Ishikawa (cell line): ENCODE measurements around the gene HOXA9.

ENCODE experiments used
- CEBPB ChIP-seq: IDR thresholded peaks from 2 replicates; pipeline ENCODE4 v1.6.1; 2012
- CREB1 ChIP-seq: IDR thresholded peaks from 2 replicates; pipeline ENCODE4 v1.6.1; 2012; ENCODE audit warnings: low read depth
- EGR1 ChIP-seq: IDR thresholded peaks from 2 replicates; pipeline ENCODE4 v1.6.1; 2012
- EP300 ChIP-seq: IDR thresholded peaks from 2 replicates; pipeline ENCODE4 v1.6.1; 2012; ENCODE audit warnings: borderline replicate concordance
- FOXM1 ChIP-seq: IDR thresholded peaks from 2 replicates; pipeline ENCODE4 v1.6.1; 2012; ENCODE audit warnings: low read depth, borderline replicate concordance
- MAX ChIP-seq: IDR thresholded peaks from 2 replicates; pipeline ENCODE4 v1.6.1; 2012
- NFIC ChIP-seq: IDR thresholded peaks from 2 replicates; pipeline ENCODE4 v1.6.1; 2012
- RAD21 ChIP-seq: IDR thresholded peaks from 2 replicates; pipeline ENCODE4 v1.6.1; 2012; ENCODE audit warnings: low read depth
- REST ChIP-seq: IDR thresholded peaks from 2 replicates; pipeline ENCODE4 v1.6.1; 2012; ENCODE audit warnings: low read depth, mild to moderate bottlenecking
- TAF1 ChIP-seq: IDR thresholded peaks from 2 replicates; pipeline ENCODE4 v1.6.1; 2012; ENCODE audit warnings: low read depth, mild to moderate bottlenecking
- TCF12 ChIP-seq: IDR thresholded peaks from 2 replicates; pipeline ENCODE4 v1.6.1; 2012; ENCODE audit warnings: low read depth
- TEAD4 ChIP-seq: IDR thresholded peaks from 2 replicates; pipeline ENCODE4 v1.6.1; 2012
- USF1 ChIP-seq: IDR thresholded peaks from 2 replicates; pipeline ENCODE4 v1.6.1; 2012
- YY1 ChIP-seq: IDR thresholded peaks from 2 replicates; pipeline ENCODE4 v1.6.1; 2012; ENCODE audit warnings: low read depth
- ZBTB7A ChIP-seq: IDR thresholded peaks from 2 replicates; pipeline ENCODE4 v1.6.1; 2012; ENCODE audit warnings: low read depth

HOXA9 gene

GRCh38 chr7:27140126-27140857, 25.0 kb downstream of the HOXA9 start:
- TF ChIP-seq EGR1: no peak
- no peak for TF ChIP-seq FOXM1
- TF ChIP-seq TEAD4: no peak

DNA sequence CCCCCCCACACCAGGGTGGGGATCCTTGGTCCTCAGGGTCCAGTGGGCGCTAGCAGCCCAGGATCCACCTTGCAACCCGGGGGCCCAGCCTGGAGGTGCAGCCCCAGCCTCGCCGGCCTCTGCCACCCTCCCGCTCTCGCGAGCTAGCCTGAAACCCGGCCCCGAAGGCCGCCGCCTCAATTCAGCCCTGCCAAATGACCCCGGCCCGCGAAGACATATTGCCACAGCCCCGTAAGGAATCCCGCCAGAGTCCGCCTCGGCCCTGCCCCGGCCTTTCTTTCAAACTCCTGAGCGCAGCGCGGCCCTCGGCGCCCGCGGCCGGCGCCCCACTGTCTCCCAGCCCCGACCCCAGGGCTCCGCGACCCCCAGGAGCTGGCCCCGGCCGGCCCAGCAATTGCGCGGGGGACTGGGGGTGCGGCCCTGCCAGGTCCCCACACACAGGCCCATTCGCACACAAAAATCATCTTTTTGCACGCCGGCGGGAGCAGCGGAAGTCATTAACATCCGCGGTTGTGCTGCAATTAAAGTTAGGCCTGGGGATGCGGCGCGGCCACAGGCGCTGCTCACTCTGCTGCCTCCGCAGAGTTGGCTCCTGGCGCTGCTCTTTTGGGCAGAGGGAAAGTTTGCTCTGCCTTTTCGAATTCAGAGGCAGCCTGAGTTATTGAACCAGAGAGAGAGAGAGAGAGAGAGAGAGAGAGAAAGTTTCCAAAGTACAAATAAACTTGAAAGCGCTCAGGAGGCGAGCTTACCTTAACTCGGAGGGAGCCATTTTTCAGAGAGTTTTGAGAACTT, 25.8 kb downstream of the HOXA9 start:
- no peak for TF ChIP-seq YY1
- no peak for TF ChIP-seq RAD21

DNA sequence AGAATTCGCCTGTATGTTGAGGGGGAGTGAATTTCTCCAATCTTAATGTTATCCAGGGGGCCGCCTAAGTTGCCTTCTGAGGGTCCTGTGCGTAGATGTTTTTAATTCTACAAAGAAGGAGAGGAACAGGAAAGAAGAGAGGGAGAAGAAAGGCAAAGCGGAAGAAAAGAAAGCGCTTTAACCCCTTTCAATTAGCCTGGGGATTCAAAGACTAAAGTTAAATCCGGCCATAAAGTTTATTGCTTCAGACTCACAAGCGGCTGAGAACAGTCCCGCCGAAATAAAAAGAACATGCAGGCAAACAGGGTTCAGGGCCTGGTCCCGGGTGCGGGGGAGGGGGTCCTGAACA, 26.4 kb downstream of the HOXA9 start:
- no peak for TF ChIP-seq MAX
- no peak for TF ChIP-seq EGR1
- no peak for TF ChIP-seq TAF1
- TF ChIP-seq YY1: no peak
- no peak for TF ChIP-seq ZBTB7A
- no peak for TF ChIP-seq FOXM1
- no peak for TF ChIP-seq CEBPB
- no peak for TF ChIP-seq USF1
- TF ChIP-seq TCF12: no peak
- TF ChIP-seq EP300: no peak
- TF ChIP-seq RAD21: no peak
- no peak for TF ChIP-seq REST
- TF ChIP-seq NFIC: no peak
- no peak for TF ChIP-seq TEAD4

DNA sequence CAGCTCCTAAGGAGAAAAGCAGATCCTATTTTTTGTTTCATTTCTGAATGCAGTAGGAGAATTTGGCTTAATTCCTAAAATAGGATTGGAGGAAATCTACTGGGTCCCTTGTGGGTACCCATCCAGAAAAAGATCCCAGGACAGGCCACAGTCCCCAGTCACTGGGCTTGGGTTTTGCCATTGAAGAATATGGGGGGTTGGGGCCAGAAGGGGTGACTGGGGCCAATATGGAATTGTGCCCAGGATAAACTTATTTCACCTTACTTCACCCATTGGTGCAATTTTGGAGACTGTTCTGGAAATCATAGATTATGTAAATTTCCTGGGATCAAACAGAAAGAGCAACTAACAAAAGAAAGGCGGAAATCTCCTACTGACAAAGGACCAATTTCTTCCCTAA, 26.9 kb downstream of the HOXA9 start:
- no peak for TF ChIP-seq TEAD4
- TF ChIP-seq CEBPB: no peak
- no peak for TF ChIP-seq REST
- TF ChIP-seq CREB1: no peak
- no peak for TF ChIP-seq TAF1
- no peak for TF ChIP-seq MAX
- no peak for TF ChIP-seq RAD21
- TF ChIP-seq FOXM1: no peak
- TF ChIP-seq YY1: no peak
- TF ChIP-seq EP300: no peak
- no peak for TF ChIP-seq TCF12
- TF ChIP-seq USF1: no peak
- TF ChIP-seq EGR1: no peak
- no peak for TF ChIP-seq NFIC
- no peak for TF ChIP-seq ZBTB7A

DNA sequence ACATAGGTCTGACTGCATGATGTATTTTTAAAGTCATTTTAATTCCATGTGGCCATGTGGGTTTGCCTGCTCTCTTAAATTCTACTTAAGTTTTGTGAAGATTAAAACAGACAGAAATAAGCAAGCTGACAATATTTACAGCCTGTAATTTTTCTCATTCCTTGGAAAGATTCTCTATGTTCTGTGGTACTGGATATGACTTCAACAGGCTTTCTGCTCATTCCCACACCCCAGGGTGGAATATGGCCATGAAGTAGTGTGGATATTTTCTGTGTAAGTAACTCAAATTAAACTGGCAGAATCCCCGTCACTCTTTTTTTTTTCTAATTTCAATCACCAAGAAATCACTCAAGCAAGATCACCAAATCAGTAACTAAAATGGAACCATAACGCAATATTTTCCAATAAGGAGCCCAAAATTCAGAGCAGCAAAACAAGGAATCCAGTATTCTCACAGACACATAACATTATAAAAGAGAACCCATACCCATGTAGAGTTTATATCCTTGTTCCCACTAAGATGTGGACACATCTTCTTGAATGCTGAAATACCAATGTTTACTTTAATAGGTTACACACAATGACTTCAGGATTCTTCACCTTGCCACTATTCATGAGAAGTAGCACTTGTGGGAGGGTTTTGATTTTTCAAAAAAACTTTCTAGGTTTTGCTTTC, 27.6 kb downstream of the HOXA9 start:
- TF ChIP-seq YY1: no peak
- no peak for TF ChIP-seq EGR1
- TF ChIP-seq MAX: no peak
- no peak for TF ChIP-seq RAD21
- TF ChIP-seq TCF12: no peak
- no peak for TF ChIP-seq CREB1
- no peak for TF ChIP-seq FOXM1
- no peak for TF ChIP-seq TEAD4
- no peak for TF ChIP-seq USF1
- TF ChIP-seq REST: no peak
- TF ChIP-seq EP300: no peak
- no peak for TF ChIP-seq CEBPB
- TF ChIP-seq NFIC: no peak
- no peak for TF ChIP-seq TAF1
- TF ChIP-seq ZBTB7A: no peak
